ENCODE results near the gene WFDC1.

The WFDC1 gene

GRCh38 chr16:84370723-84371552, 76.3 kb downstream of the WFDC1 start:
- TF ChIP-seq CTCF (IDR thresholded peaks at IDR 0.05; ENCODE audit: extremely low read depth, missing control alignments): no peak
- no peak for DNase-seq (ENCODE audit: low spot score)

- no peak for TF ChIP-seq CTCF (IDR thresholded peaks at IDR 0.05; ENCODE audit: extremely low read depth, missing control alignments)
- no peak for DNase-seq (ENCODE audit: low spot score)
Observed at GRCh38 chr16:84371553-84371865, 76.8 kb downstream of the WFDC1 start.

- no peak for TF ChIP-seq CTCF (IDR thresholded peaks at IDR 0.05; ENCODE audit: extremely low read depth, missing control alignments)
Observed at GRCh38 chr16:84373907-84374489, 79.3 kb downstream of the WFDC1 start.

GRCh38 chr16:84378099-84378498, 83.4 kb downstream of the WFDC1 start:
- DNase-seq (ENCODE audit: low spot score): no peak
- TF ChIP-seq CTCF (IDR thresholded peaks at IDR 0.05; ENCODE audit: extremely low read depth, missing control alignments): no peak

More at GRCh38 chr16:84373907-84374489, 79.3 kb downstream of the WFDC1 start:
- no peak for DNase-seq (ENCODE audit: low spot score)

GRCh38 chr16:84378567-84378966, 83.9 kb downstream of the WFDC1 start:
- no peak for TF ChIP-seq CTCF (IDR thresholded peaks at IDR 0.05; ENCODE audit: extremely low read depth, missing control alignments)
- DNase-seq (ENCODE audit: low spot score): no peak

- no peak for TF ChIP-seq CTCF (IDR thresholded peaks at IDR 0.05; ENCODE audit: extremely low read depth, missing control alignments)
- DNase-seq (ENCODE audit: low spot score): no peak
Observed at GRCh38 chr16:84379008-84379708, 84.5 kb downstream of the WFDC1 start.

Data from GM20000 (cell line).